DOHH2 (cell line): ENCODE results near the gene MICU2.

Source experiments
- CTCF ChIP-seq: fragments of 200-600 bp; sonication (generic); IDR thresholded peaks from one replicate; pipeline ENCODE4 v1.5.1; 2014; ENCODE audit warnings: antibody characterized with exemption, mild to moderate bottlenecking, low read depth, low read length; ENCODE audit not compliant: poor library complexity, severe bottlenecking
- EZH2phosphoT487 ChIP-seq: fragments of 200-600 bp; sonication (generic); IDR thresholded peaks from 2 replicates; pipeline ENCODE4 v1.6.1; 2017; ENCODE audit warnings: borderline replicate concordance, mild to moderate bottlenecking, antibody characterized with exemption, low read length, moderate library complexity, mixed read lengths

GRCh38 chr13:21465710-21466160 lies 138.2 kb downstream of the MICU2 start:
- TF ChIP-seq CTCF = no peak
- no peak for TF ChIP-seq EZH2phosphoT487
